Immature natural killer cell (primary cell): Measurements from ENCODE around the gene GNB5. TPM values are rescaled to one million over a fixed set of nuclear protein-coding genes. Genes with fewer than 3 reads are reported as not detected.

Experiments
- DNase-seq, 3 donors: peaks; one replicate each; pipeline ENCODE4 v3.0.0; 2022; ENCODE audit warnings: mixed read lengths in 1 of 3
- H3K27ac Mint-ChIP-seq, 6 donors: one replicate each; pipeline ENCODE4 v1.8.0; 2020; ENCODE audit warnings: mixed read lengths in 6 of 6, mild to moderate bottlenecking in 5 of 6, inconsistent platforms in 4 of 6, moderate library complexity in 3 of 6
- H3K27me3 Mint-ChIP-seq, 3 donors: one replicate each; pipeline ENCODE4 v1.8.0; 2020 to 2021; ENCODE audit warnings: low read depth in 3 of 3, mild to moderate bottlenecking in 3 of 3, mixed read lengths in 3 of 3, moderate library complexity in 3 of 3, inconsistent platforms in 1 of 3
- H3K36me3 Mint-ChIP-seq, 3 donors: one replicate each; pipeline ENCODE4 v1.8.0; 2020; ENCODE audit warnings: mixed read lengths in 3 of 3, inconsistent platforms in 2 of 3, mild to moderate bottlenecking in 2 of 3
- H3K4me1 Mint-ChIP-seq, 2 donors: one replicate each; pipeline ENCODE4 v1.8.0; 2020; ENCODE audit warnings: inconsistent platforms in 2 of 2, mild to moderate bottlenecking in 2 of 2, mixed read lengths in 2 of 2, moderate library complexity in 1 of 2
- H3K4me3 Mint-ChIP-seq, 5 donors: one replicate each; pipeline ENCODE4 v1.8.0; 2020; ENCODE audit warnings: mild to moderate bottlenecking in 5 of 5, mixed read lengths in 5 of 5, inconsistent platforms in 3 of 5, moderate library complexity in 3 of 5
- H3K9me3 Mint-ChIP-seq, 6 donors: one replicate each; pipeline ENCODE4 v1.8.0; 2020; ENCODE audit warnings: mild to moderate bottlenecking in 6 of 6, mixed read lengths in 6 of 6, inconsistent platforms in 4 of 6, moderate library complexity in 3 of 6
- polyA plus RNA-seq, 3 donors: library from polyadenylated mRNA; unstranded; fragments of 300-500 nt; fragmentation: Illumina TruSeq; gene quantifications; one replicate each; pipeline ENCODE4 v1.2.3, GENCODE V29; 2021

Gene GNB5
- polyA plus RNA-seq, 3 donors from 2014 or later = 19.0 to 23.6 (median 22.3) TPM

- Mint-ChIP-seq H3K36me3 (peaks cover 14 to 29% (median 19%) of the 10 kb centered on the region in 3 donors), H3K9me3 (no peaks in the 10 kb centered on the region), H3K4me1 (peaks cover 13 to 17% of the 10 kb centered on the region in 2 donors), H3K27ac (no peak overlapping the region), H3K4me3 (no peak overlapping the region), H3K27me3 (peaks cover 0 to 4% (median 0%) of the 10 kb centered on the region in 3 donors)
- no peak for DNase-seq
These were observed 53.5 kb downstream of the GNB5 start for GRCh38 chr15:52137432-52138357.

DNA sequence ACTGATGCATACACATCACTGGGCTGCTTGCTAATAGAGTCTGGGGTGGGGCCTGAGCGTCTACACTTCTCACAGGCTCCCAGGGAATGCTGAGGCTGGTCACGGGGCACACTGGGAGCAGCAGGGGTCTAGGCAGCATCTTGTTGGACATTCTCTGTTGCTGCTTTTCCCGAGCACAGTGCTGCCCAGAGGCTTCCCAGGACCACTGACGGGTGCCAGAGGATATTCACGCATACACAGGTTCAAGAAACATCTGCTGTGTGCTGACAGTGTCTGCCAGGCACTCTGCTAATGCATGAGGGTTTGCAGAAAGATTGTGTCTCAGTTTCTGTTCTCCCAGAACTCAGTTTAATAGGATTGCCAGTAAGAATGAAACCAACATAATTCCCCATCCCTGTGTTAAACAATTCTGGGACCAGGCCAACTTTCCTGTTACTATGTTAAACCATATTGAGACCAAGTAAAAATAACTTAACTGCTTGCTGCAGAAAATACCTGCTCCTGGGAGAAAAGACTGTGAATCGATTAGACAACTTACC, 54.7 kb downstream of the GNB5 start:
- Mint-ChIP-seq H3K4me3 (no peak overlapping the region), H3K4me1 (peaks cover 13 to 17% of the 10 kb centered on the region in 2 donors), H3K27me3 (peaks cover 0 to 4% (median 0%) of the 10 kb centered on the region in 3 donors), H3K9me3 (no peaks in the 10 kb centered on the region), H3K27ac (no peak overlapping the region), H3K36me3 (peaks cover 11 to 33% (median 18%) of the 10 kb centered on the region in 3 donors)
- no peak for DNase-seq

DNA sequence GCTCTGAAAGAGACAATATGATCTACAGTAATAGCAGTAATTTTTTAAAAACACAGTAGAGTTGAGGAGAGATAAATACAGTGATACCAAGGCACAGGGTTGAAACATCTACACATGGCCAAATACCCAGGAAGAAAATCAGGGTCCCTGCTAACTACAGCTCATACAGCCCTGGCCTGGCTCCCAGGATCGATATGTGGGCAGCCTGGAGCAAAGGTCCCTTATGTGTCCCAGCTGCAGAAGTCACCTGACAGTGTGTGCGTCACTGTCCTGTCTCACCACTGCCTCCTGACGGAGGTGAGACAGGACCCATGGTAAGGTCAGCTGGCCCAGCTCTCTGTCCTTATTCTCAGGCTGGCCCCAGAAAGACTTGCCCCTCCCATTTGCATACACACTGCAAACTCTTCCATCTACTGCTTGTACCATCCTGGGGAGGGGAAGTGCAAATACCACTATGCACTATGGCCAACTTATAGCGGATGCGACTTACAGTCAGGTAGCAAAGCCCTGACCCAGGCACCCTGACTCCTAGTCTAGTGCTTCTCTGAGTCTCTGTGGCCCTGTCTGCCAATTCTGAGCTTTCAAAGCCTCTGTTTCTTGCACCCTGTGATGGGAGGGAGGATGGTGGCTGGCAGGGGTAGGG, 56.6 kb downstream of the GNB5 start:
- H3K27me3 Mint-ChIP-seq = no peaks in the 10 kb centered on the region
- H3K9me3 Mint-ChIP-seq = no peaks in the 10 kb centered on the region
- peaks cover 10 to 36% (median 16%) of the 10 kb centered on the region in 3 donors for H3K36me3 Mint-ChIP-seq
- no peak for DNase-seq
- H3K4me3 Mint-ChIP-seq = no peak overlapping the region
- H3K4me1 Mint-ChIP-seq = peaks cover 13 to 17% of the 10 kb centered on the region in 2 donors
- no peak overlapping the region for H3K27ac Mint-ChIP-seq

GRCh38 chr15:52133510-52134220, 57.5 kb downstream of the GNB5 start:
- no peak for DNase-seq
- H3K27me3 Mint-ChIP-seq = no peaks in the 10 kb centered on the region
- H3K27ac Mint-ChIP-seq = no peak overlapping the region
- H3K4me3 Mint-ChIP-seq = no peak overlapping the region
- no peaks in the 10 kb centered on the region for H3K9me3 Mint-ChIP-seq
- peaks cover 7 to 34% (median 16%) of the 10 kb centered on the region in 3 donors for H3K36me3 Mint-ChIP-seq
- peaks cover 13 to 17% of the 10 kb centered on the region in 2 donors for H3K4me1 Mint-ChIP-seq

GRCh38 chr15:52132066-52132465, 59.1 kb downstream of the GNB5 start:
- Mint-ChIP-seq H3K27ac (no peak overlapping the region), H3K9me3 (no peaks in the 10 kb centered on the region), H3K27me3 (no peaks in the 10 kb centered on the region), H3K4me3 (no peak overlapping the region), H3K36me3 (peaks cover 4 to 37% (median 17%) of the 10 kb centered on the region in 3 donors), H3K4me1 (peaks cover 12 to 14% of the 10 kb centered on the region in 2 donors)
- no peak for DNase-seq

GRCh38 chr15:52128568-52128967, 62.6 kb downstream of the GNB5 start:
- no peak for DNase-seq
- Mint-ChIP-seq H3K27me3 (peaks cover 0 to 2% (median 0%) of the 10 kb centered on the region in 3 donors), H3K27ac (no peak overlapping the region), H3K4me1 (no peaks in the 10 kb centered on the region), H3K9me3 (no peaks in the 10 kb centered on the region), H3K4me3 (no peak overlapping the region), H3K36me3 (peaks cover 0 to 32% (median 16%) of the 10 kb centered on the region in 3 donors)

DNA sequence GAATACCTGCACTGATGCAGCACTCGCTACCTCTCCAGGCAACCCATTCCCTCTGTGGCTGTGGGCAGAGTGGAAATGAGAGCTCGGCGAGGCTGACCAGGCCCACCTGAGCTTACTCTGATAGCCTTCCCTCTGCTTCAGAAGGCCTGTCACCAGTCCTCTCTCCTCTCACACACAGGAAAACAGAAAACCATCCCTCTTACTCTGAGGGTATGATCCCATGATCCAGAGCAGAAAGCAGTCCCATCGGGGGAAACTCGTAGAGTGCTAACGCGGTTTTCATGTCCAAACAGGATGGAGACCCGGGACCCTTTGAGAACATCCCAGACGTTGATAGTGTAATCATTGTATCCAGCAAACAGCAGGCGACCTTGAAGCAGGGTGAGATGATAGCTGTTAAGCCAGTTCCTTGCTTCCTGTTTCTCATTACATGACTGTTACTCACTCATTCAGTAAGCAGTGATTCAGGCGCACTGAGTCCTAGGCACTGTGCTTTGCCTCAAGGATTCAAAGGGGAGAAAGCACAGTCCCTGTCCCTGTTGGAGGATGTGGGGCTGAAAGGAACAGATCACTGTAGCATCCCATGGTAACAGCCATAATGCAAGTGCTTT, 66.8 kb downstream of the GNB5 start:
- DNase-seq = no peak
- peak overlapping the region in 1 of 6 donors; percentile 26 for H3K27ac Mint-ChIP-seq
- peaks cover 0 to 2% (median 0%) of the 10 kb centered on the region in 3 donors for H3K27me3 Mint-ChIP-seq
- no peaks in the 10 kb centered on the region for H3K4me1 Mint-ChIP-seq
- no peak overlapping the region for H3K4me3 Mint-ChIP-seq
- peaks cover 5 to 17% (median 8%) of the 10 kb centered on the region in 3 donors for H3K36me3 Mint-ChIP-seq
- H3K9me3 Mint-ChIP-seq = no peaks in the 10 kb centered on the region

- H3K4me1 Mint-ChIP-seq = no peaks in the 10 kb centered on the region
- no peak for DNase-seq
- no peak overlapping the region for H3K4me3 Mint-ChIP-seq
- H3K27ac Mint-ChIP-seq = no peak overlapping the region
- peaks cover 0 to 2% (median 0%) of the 10 kb centered on the region in 3 donors for H3K27me3 Mint-ChIP-seq
- H3K36me3 Mint-ChIP-seq = peaks cover 0 to 9% (median 8%) of the 10 kb centered on the region in 3 donors
- no peaks in the 10 kb centered on the region for H3K9me3 Mint-ChIP-seq
These were observed 69.3 kb downstream of the GNB5 start for GRCh38 chr15:52121896-52122295.

DNA sequence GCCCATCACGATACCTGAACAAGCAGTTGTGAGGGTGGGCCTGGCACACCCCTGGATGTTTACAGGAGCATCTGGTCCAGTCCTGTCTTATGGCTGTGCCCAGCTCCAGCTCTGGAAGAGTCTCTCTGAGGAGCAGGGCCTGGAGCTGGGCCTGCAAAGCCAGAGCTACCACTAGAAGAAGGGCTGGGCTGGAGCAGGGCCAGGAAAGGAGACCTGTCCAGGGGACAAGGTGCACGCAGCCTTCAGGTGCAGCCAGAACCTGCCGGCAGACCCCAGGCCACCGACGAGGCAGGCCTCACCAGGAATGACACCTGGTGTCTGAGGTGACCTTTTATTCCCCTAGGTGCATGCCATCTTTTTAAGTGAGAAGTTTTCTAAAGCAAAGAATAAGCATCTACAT, 70.2 kb downstream of the GNB5 start:
- Mint-ChIP-seq H3K36me3 (peaks cover 0 to 9% (median 8%) of the 10 kb centered on the region in 3 donors), H3K4me1 (no peaks in the 10 kb centered on the region), H3K27ac (no peak overlapping the region), H3K27me3 (peaks cover 0 to 2% (median 0%) of the 10 kb centered on the region in 3 donors), H3K9me3 (no peaks in the 10 kb centered on the region), H3K4me3 (no peak overlapping the region)
- no peak for DNase-seq

DNA sequence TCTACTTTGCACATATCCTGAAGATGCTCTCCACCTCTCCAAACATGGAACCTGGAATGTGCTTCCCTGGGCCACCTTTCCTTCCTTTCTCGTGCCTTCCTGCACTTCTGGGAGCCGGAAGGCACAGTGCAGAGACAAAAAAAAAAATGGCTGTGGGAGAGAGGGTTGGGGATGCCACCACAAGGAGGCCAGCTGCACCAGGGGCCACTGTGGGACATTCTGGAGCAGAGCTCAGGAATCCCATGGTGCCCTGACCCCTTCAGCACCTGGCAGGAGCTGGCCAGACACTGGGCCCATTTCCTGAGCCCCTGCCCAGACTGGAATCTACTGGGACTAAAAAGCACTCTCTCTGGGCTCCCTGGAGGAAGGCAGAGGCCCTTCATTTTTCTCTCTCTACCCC, 70.7 kb downstream of the GNB5 start:
- DNase-seq = no peak

GRCh38 chr15:52118969-52119749, 72.0 kb downstream of the GNB5 start:
- no peak overlapping the region for H3K27ac Mint-ChIP-seq
- H3K27me3 Mint-ChIP-seq = no peaks in the 10 kb centered on the region
- no peak for DNase-seq
- no peak overlapping the region for H3K4me3 Mint-ChIP-seq
- no peaks in the 10 kb centered on the region for H3K9me3 Mint-ChIP-seq
- H3K4me1 Mint-ChIP-seq = no peaks in the 10 kb centered on the region
- peaks cover 0 to 8% (median 7%) of the 10 kb centered on the region in 3 donors for H3K36me3 Mint-ChIP-seq

More for the DNA sequence above, 70.7 kb downstream of the GNB5 start:
- H3K27me3 Mint-ChIP-seq = peaks cover 0 to 2% (median 0%) of the 10 kb centered on the region in 3 donors
- no peak overlapping the region for H3K4me3 Mint-ChIP-seq
- H3K4me1 Mint-ChIP-seq = no peaks in the 10 kb centered on the region
- H3K36me3 Mint-ChIP-seq = peaks cover 0 to 9% (median 8%) of the 10 kb centered on the region in 3 donors
- H3K27ac Mint-ChIP-seq = no peak overlapping the region
- H3K9me3 Mint-ChIP-seq = no peaks in the 10 kb centered on the region

DNA sequence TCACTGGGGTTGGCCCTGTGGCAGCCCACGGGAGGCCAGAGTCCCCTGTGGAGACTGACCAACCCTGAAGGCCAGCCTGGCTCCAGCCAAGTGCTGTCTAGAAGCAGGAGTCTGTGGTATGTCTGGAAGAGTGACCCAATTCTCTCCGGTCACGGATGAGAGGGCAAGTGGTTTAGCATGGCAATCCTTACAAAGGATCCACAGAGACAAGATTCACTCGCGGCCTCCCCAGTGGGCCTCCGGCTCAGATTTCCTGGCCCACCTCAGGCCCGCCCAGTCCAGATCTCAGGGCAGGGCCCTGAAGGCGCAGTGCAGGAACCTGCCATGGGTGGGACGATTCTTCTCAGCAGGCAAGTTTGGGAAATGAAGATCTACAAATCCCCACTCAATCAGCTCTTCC, 73.6 kb downstream of the GNB5 start:
- H3K4me1 Mint-ChIP-seq = no peaks in the 10 kb centered on the region
- H3K27me3 Mint-ChIP-seq = peaks cover 0 to 6% (median 2%) of the 10 kb centered on the region in 3 donors
- H3K27ac Mint-ChIP-seq = no peak overlapping the region
- no peaks in the 10 kb centered on the region for H3K9me3 Mint-ChIP-seq
- no peak for DNase-seq
- H3K36me3 Mint-ChIP-seq = peaks cover 0 to 3% (median 0%) of the 10 kb centered on the region in 3 donors
- H3K4me3 Mint-ChIP-seq = no peak overlapping the region
